Mucosa of rectum (tissue), 2 donors: Measurements from ENCODE around the gene PRR7.

Experiments used
- H3K27ac ChIP-seq, 2 donors: one replicate each; pipeline ENCODE4 v1.7.0; 2013; ENCODE audit warnings: inconsistent platforms in 2 of 2, low read depth in 2 of 2, low read length in 2 of 2
- H3K27me3 ChIP-seq, 2 donors: one replicate each; pipeline ENCODE4 v1.7.0; 2013; ENCODE audit warnings: low read length in 2 of 2; ENCODE audit not compliant: control insufficient read depth in 2 of 2, insufficient read depth in 2 of 2
- H3K36me3 ChIP-seq, 2 donors: one replicate each; pipeline ENCODE4 v1.7.0; 2013; ENCODE audit warnings: low read length in 2 of 2; ENCODE audit not compliant: control insufficient read depth in 2 of 2, insufficient read depth in 2 of 2
- H3K4me1 ChIP-seq, 2 donors: one replicate each; pipeline ENCODE4 v1.7.0; 2013; ENCODE audit warnings: low read length in 2 of 2, mild to moderate bottlenecking in 1 of 2; ENCODE audit not compliant: control insufficient read depth in 2 of 2, insufficient read depth in 2 of 2
- H3K4me3 ChIP-seq, 2 donors: one replicate each; pipeline ENCODE4 v1.7.0; 2013; ENCODE audit warnings: low read length in 2 of 2
- H3K9ac ChIP-seq, 2 donors: one replicate each; pipeline ENCODE4 v1.7.0; 2013; ENCODE audit warnings: low read length in 2 of 2, low read depth in 1 of 2, mild to moderate bottlenecking in 1 of 2
- H3K9me3 ChIP-seq, 2 donors: one replicate each; pipeline ENCODE4 v1.7.0; 2013; ENCODE audit warnings: low read length in 2 of 2; ENCODE audit not compliant: control insufficient read depth in 2 of 2
- donor health status: healthy.
- donor health status: Normal muscosa, but diverticular disease.

Gene PRR7

GRCh38 chr5:177495243-177496060 lies 48.8 kb downstream of the PRR7 start:
- peak overlapping the region; percentile 3 to 53 for H3K9ac ChIP-seq
- H3K4me1 ChIP-seq: peaks cover 25 to 35% of the 10 kb centered on the region in 2 donors
- peaks cover 9% of the 10 kb centered on the region in 2 donors for H3K27me3 ChIP-seq
- H3K9me3 ChIP-seq: no peaks in the 10 kb centered on the region
- peak overlapping the region in 1 of 2 donors; percentile 26 for H3K4me3 ChIP-seq
- peak overlapping the region; percentile 86 to 87 for H3K27ac ChIP-seq
- no peaks in the 10 kb centered on the region for H3K36me3 ChIP-seq

- peaks cover 25 to 38% of the 10 kb centered on the region in 2 donors for H3K4me1 ChIP-seq
- peak overlapping the region; percentile 25 to 54 for H3K4me3 ChIP-seq
- peaks cover 9% of the 10 kb centered on the region in 2 donors for H3K27me3 ChIP-seq
- H3K36me3 ChIP-seq: no peaks in the 10 kb centered on the region
- no peaks in the 10 kb centered on the region for H3K9me3 ChIP-seq
- H3K27ac ChIP-seq: peak overlapping the region; percentile 86 to 87
- H3K9ac ChIP-seq: peak overlapping the region; percentile 53 to 60
These were observed 49.6 kb downstream of the PRR7 start for GRCh38 chr5:177496070-177496726.

- peak overlapping the region; percentile 67 to 68 for H3K4me3 ChIP-seq
- peak overlapping the region; percentile 32 to 61 for H3K9ac ChIP-seq
- H3K36me3 ChIP-seq: no peaks in the 10 kb centered on the region
- peaks cover 25 to 38% of the 10 kb centered on the region in 2 donors for H3K4me1 ChIP-seq
- H3K9me3 ChIP-seq: no peaks in the 10 kb centered on the region
- peak overlapping the region; percentile 86 to 87 for H3K27ac ChIP-seq
- H3K27me3 ChIP-seq: peaks cover 9% of the 10 kb centered on the region in 2 donors
These were observed 50.2 kb downstream of the PRR7 start for GRCh38 chr5:177496727-177497291.

- H3K9ac ChIP-seq: peak within 1 kb of the TSS; percentile 32 to 61
- H3K36me3 ChIP-seq: no peaks in the 10 kb centered on the region
- H3K4me3 ChIP-seq: peak within 1 kb of the TSS; percentile 67 to 68
- peaks cover 25 to 38% of the 10 kb centered on the region in 2 donors for H3K4me1 ChIP-seq
- H3K27ac ChIP-seq: peak within 1 kb of the TSS; percentile 86 to 87
- peaks cover 9% of the 10 kb centered on the region in 2 donors for H3K27me3 ChIP-seq
- no peaks in the 10 kb centered on the region for H3K9me3 ChIP-seq
These were observed 50.8 kb downstream of the PRR7 start, which contains the start of gene PDLIM7 for GRCh38 chr5:177497292-177498012. Gene PDLIM7 (minus strand): TSS chr5:177497604. CDS start chr5:177496512, 1,092 bp downstream.

- H3K9ac ChIP-seq: peak overlapping the region; percentile 10 to 38
- H3K27ac ChIP-seq: peak overlapping the region; percentile 22 to 87
These were observed 51.6 kb downstream of the PRR7 start for GRCh38 chr5:177498013-177498787.

GRCh38 chr5:177499842-177500241 lies 53.2 kb downstream of the PRR7 start:
- H3K9me3 ChIP-seq: no peaks in the 10 kb centered on the region
- H3K9ac ChIP-seq: no peak overlapping the region
- H3K4me1 ChIP-seq: peaks cover 16 to 28% of the 10 kb centered on the region in 2 donors
- H3K27ac ChIP-seq: no peak overlapping the region
- peaks cover 9% of the 10 kb centered on the region in 2 donors for H3K27me3 ChIP-seq
- no peak overlapping the region for H3K4me3 ChIP-seq
- no peaks in the 10 kb centered on the region for H3K36me3 ChIP-seq

More at GRCh38 chr5:177498013-177498787, 51.6 kb downstream of the PRR7 start:
- no peaks in the 10 kb centered on the region for H3K36me3 ChIP-seq
- no peaks in the 10 kb centered on the region for H3K9me3 ChIP-seq
- H3K4me1 ChIP-seq: peaks cover 25 to 34% of the 10 kb centered on the region in 2 donors
- H3K4me3 ChIP-seq: peak overlapping the region; percentile 67 to 68
- H3K27me3 ChIP-seq: peaks cover 9% of the 10 kb centered on the region in 2 donors

GRCh38 chr5:177500685-177501522 lies 54.3 kb downstream of the PRR7 start:
- Histone ChIP-seq H3K36me3 (no peaks in the 10 kb centered on the region), H3K4me1 (peaks cover 8 to 18% of the 10 kb centered on the region in 2 donors), H3K27ac (no peak overlapping the region), H3K9ac (no peak overlapping the region), H3K4me3 (no peak overlapping the region), H3K9me3 (no peaks in the 10 kb centered on the region), H3K27me3 (peaks cover 9% of the 10 kb centered on the region in 2 donors)

- Histone ChIP-seq H3K4me1 (peaks cover 3 to 15% of the 10 kb centered on the region in 2 donors), H3K9ac (no peak overlapping the region), H3K27ac (no peak overlapping the region), H3K27me3 (peaks cover 9% of the 10 kb centered on the region in 2 donors), H3K36me3 (no peaks in the 10 kb centered on the region), H3K9me3 (no peaks in the 10 kb centered on the region), H3K4me3 (no peak overlapping the region)
These were observed 55.5 kb downstream of the PRR7 start for GRCh38 chr5:177501874-177502678.
